PFSK-1 (cell line): ENCODE data around the gene LTBP1.

Source experiments
- POLR2AphosphoS5 ChIP-seq: IDR thresholded peaks from 2 replicates; pipeline ENCODE4 v1.6.1; 2012; ENCODE audit warnings: low read depth, mild to moderate bottlenecking, control low read depth, low read length, moderate library complexity
- TF ChIP-seq, protein P1 (sequence below), 2 experiments: IDR thresholded peaks; 2 replicates each; pipeline versions ENCODE4 v1.6.1 to v1.8.0; 2011 to 2012; ENCODE audit warnings: low read depth in 2 of 2, low read length in 2 of 2, control low read depth in 1 of 2, inconsistent platforms in 1 of 2, mild to moderate bottlenecking in 1 of 2, moderate library complexity in 1 of 2; ENCODE audit not compliant: insufficient read depth in 1 of 2

DNA sequence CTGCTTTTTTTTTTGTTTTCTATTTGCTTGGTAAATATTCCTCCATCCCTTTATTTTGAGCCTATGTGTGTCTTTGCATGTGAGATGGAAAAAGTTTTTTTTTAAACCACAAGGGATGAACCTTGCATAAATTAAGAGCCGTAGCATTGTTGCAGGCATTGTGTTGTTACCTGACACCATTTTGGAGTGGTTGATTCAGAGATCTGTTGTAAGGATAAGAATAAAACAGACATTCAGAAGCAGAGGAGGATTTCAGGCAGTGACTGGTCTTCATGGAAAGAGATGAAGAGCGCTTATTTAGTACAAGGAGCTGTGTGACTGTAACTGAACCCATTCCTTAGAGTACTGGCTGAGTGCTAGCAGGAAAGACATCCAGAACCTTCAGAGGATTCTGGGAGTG, 101.2 kb downstream of the LTBP1 start:
- TF ChIP-seq POLR2AphosphoS5, result no peak
- TF ChIP-seq, protein P1, sequence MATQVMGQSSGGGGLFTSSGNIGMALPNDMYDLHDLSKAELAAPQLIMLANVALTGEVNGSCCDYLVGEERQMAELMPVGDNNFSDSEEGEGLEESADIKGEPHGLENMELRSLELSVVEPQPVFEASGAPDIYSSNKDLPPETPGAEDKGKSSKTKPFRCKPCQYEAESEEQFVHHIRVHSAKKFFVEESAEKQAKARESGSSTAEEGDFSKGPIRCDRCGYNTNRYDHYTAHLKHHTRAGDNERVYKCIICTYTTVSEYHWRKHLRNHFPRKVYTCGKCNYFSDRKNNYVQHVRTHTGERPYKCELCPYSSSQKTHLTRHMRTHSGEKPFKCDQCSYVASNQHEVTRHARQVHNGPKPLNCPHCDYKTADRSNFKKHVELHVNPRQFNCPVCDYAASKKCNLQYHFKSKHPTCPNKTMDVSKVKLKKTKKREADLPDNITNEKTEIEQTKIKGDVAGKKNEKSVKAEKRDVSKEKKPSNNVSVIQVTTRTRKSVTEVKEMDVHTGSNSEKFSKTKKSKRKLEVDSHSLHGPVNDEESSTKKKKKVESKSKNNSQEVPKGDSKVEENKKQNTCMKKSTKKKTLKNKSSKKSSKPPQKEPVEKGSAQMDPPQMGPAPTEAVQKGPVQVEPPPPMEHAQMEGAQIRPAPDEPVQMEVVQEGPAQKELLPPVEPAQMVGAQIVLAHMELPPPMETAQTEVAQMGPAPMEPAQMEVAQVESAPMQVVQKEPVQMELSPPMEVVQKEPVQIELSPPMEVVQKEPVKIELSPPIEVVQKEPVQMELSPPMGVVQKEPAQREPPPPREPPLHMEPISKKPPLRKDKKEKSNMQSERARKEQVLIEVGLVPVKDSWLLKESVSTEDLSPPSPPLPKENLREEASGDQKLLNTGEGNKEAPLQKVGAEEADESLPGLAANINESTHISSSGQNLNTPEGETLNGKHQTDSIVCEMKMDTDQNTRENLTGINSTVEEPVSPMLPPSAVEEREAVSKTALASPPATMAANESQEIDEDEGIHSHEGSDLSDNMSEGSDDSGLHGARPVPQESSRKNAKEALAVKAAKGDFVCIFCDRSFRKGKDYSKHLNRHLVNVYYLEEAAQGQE (IDR thresholded peaks at IDR 0.05; ENCODE audit: insufficient read depth in 1 of 2, low read depth in 2 of 2, low read length in 2 of 2), result no peak
